Head of caudate nucleus (tissue), 42 donors: Measurements from ENCODE around the gene SAP30.

Experiments
- DNase-seq, 42 donors: peaks; one replicate each; pipeline versions ENCODE4 v3.0.0 to v3.0.0-alpha.2; 2020 to 2021; ENCODE audit warnings: mixed read lengths in 7 of 42
- intact Hi-C: fragments of 100-400 bp; cut with DNase I; formaldehyde crosslinking; loops from one replicate; pipeline ENCODE4 v1.15.0; 2022

SAP30 gene

GRCh38 chr4:173404296-173404865, 33.6 kb downstream of the SAP30 start:
- intact Hi-C loops = no loop called here
- DNase-seq = no peak

DNA sequence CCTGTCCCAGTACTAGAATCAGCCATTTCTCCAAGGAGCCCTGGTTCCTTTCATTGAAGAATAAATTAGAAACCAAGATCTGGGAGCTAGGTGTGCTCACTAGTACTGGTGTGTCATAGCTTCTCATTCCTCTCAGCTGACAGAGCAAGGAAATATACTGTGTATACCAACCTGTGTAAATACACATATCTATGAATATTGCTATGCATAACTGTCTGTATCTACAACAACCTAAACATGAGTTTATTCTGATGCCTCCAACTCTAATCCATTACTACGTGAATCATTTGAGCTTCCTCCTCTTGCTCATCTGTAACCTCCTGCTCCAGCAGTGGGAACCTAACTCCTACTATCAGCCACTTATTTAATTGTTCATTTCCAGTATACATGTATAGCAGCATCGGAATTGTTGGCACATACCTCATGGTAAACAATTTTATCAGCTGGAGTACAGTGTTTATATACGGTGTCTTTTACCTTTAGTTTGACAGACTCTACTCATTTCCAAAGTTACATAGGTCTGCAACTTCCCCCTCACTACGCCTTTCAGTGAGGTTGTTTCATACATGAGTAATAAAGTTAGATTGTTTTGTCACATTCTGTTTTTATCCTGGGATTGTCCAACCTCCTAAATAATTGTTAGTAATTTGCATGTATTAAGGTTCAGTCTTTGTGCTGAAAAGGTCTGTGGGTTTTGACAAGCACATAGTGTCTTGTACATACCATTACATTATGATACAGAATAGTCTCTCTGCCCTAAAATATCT, 35.3 kb downstream of the SAP30 start:
- intact Hi-C loops = no loop called here
- no peak for DNase-seq

DNA sequence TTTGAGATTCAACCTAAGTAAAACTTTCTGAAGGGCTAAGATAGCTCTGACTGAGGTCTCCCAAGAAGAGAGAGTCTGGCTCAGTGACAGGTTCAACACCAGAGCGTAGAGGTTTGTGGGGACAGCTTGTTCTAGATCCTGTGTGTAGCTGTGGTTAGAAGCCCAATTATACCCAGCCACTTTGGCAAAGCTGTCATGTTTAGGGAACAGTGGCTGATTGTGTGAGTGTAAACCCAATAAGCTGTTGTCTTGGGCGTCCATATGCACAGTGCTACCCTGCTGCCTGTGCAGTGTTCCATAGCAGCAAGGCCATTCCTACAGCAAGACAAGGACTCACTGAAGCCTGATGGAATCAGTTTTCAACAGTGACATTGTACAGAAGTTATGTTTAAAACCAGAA, 39.3 kb downstream of the SAP30 start:
- intact Hi-C loops = loop anchor here (5.0 kb wide), 1 partner anchor 38 kb away; the partner anchor contains the start of gene SAP30
- DNase-seq = peak in 38 of 42 donors; percentile 13 to 80 (median 58)

GRCh38 chr4:173411106-173411693, 40.4 kb downstream of the SAP30 start:
- intact Hi-C loops = loop anchor here (5.0 kb wide), 1 partner anchor 39 kb away; the partner anchor contains the start of gene SAP30

GRCh38 chr4:173413036-173413435, 42.3 kb downstream of the SAP30 start:
- no peak for DNase-seq
- intact Hi-C loops = loop anchor here (5.0 kb wide), 1 partner anchor 41 kb away; the partner anchor contains the start of gene SAP30

More at GRCh38 chr4:173411106-173411693, 40.4 kb downstream of the SAP30 start:
- DNase-seq = no peak

DNA sequence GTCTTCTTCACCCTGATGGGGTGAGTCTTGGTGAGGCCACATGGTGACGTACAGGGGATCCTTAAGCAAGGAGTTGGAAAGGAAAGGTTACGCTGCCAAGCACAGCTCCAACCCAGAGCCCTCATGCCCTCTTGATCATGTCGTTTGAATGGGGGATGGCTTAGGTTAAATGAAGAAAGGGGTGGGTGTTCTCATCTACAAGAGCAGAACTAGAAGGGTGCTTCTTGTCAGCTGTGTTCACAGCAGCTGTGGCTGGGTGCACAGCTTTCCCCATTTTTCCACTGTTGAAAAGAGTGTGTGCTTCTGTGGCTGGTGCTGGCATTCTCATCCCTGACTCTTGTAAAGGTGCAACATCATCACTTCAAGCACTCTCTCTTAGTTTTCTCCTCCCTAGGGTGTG, 43.7 kb downstream of the SAP30 start:
- intact Hi-C loops = loop anchor here (5.0 kb wide), 1 partner anchor 42 kb away; the partner anchor contains the start of gene SAP30

DNA sequence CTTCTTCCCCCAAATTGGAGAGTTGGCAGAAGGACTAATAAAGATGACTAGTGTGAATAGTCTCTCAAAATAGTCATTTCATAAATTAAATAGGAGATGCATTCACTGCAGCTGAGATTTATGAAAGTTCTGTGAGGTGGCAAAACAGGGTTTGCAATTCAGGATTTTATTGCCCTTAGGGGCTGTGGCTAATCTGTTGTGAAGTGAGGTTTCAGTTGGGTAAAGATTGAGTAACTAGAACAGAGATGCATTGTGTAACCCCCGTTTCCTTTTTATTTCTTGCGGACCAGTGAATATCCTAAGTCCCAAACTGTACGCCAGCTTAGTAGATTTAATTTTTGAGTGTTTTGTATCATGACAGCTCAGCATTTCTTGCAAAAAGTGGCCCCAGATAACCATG, 44.3 kb downstream of the SAP30 start:
- no peak for DNase-seq
- intact Hi-C loops = loop anchor here (5.0 kb wide), 2 partner anchors 77 to 98 kb away; no protein-coding TSS in a partner anchor

More for the DNA sequence above, 43.7 kb downstream of the SAP30 start:
- peak in 8 of 42 donors; percentile 6 to 56 (median 29) for DNase-seq

DNA sequence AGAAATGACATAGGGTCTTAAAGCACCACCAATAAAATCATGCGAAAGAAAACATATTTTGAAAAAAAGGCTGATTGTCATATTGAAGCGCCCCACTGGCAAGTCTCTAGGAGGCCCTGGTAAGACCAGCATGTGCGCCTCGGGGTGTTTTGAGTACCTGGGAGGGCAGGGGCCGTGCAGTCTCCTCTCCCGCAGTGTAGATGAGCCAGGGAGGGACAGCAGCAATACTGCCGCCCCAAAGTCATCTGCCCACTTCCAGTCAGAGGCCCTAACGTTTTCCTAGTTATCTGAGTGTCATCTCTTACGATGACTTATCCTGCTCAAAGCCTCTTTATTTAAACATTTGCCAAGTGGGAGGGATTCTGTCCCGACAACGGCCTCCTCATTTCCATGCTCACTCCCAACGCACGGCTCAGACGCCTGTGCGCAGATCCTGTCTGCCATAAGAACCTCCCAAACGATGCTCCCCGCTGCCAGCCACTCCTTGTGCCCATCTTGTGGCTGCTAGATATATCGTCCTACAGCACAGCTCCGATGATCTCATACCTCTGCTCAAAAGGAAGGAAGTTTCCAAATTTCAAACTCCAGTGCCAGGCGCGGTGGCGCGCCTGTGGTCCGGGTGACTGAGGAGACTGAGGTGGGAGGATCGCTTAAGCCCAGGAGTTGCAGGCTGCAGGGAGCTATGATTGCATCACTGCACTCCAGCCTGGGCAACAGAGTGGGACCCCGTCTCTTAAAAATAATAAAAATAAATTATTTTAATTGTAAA, 45.3 kb downstream of the SAP30 start:
- peak in 36 of 42 donors; percentile 5 to 71 (median 37) for DNase-seq
- intact Hi-C loops = loop anchor here (5.0 kb wide), 2 partner anchors 76 to 99 kb away; no protein-coding TSS in a partner anchor

GRCh38 chr4:173417833-173418232, 47.1 kb downstream of the SAP30 start:
- intact Hi-C loops = loop anchor here (5.0 kb wide), 2 partner anchors 74 to 101 kb away; no protein-coding TSS in a partner anchor
- DNase-seq = no peak

GRCh38 chr4:173418639-173419038, 47.9 kb downstream of the SAP30 start:
- no peak for DNase-seq
- intact Hi-C loops = loop anchor here (5.0 kb wide), 2 partner anchors 74 to 101 kb away; no protein-coding TSS in a partner anchor

GRCh38 chr4:173420324-173420752, 49.6 kb downstream of the SAP30 start:
- DNase-seq = peak in 1 of 42 donors; percentile 20
- intact Hi-C loops = no loop called here

DNA sequence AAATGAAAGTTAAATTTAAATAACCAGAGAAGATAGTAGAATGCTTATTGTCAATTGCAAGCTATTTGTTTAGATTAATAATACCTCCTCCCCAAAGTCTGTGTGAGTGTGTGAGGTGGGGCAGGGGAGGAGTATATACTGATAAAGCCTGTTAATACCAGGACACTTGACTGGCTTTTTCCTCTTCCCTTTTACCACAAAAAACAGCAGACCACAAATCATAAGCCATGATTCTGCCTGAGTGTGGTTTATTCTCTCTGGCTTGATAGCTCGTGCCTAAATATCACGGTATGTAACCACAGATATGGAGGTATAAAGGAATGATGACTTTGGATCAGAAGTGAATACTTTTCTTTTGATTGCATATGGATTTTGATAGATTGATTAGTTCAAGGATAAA, 50.0 kb downstream of the SAP30 start:
- intact Hi-C loops = no loop called here
- no peak for DNase-seq

GRCh38 chr4:173424899-173425805, 54.4 kb downstream of the SAP30 start:
- intact Hi-C loops = no loop called here
- no peak for DNase-seq

DNA sequence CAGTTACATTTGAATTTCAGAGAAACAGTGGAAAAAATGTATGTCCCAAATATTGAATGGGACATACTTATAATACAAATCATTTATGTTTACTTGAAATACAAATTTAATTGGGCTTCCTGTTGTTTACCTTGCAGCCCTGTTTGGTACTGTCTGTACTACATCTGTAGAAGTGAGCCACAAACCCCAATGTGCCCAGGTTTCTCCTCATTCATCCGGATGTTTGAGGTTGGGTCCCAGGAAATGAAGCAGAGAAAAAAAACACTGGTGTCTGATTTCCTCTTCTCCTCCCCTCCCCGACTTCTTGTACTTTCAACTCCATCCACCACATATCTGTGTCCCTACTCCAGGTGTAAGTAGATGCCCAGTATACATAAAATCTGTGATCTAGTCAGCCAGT, 55.3 kb downstream of the SAP30 start:
- intact Hi-C loops = no loop called here
- no peak for DNase-seq
